Measurements from ENCODE around the gene SCNN1A. TPM values are rescaled to one million over a fixed set of nuclear protein-coding genes. Genes with fewer than 3 reads are reported as not detected.
A peak's percentile ranks its signal among the peaks of the same experiment; 100 is the strongest.
"Not testable (repeated sequence)": the region's sequence is repeated elsewhere in the genome, so short reads cannot be mapped to it uniquely, and the experiment has no call there.

Gene SCNN1A
- total and polyA plus RNA-seq, 5 donors from 2014 or later = 0.09 to 0.86 (median 0.23) TPM

GRCh38 chr12:6347367-6348338 lies 27.7 kb downstream of the SCNN1A start:
- no peaks in the 10 kb centered on the region for H3K36me3 ChIP-seq (ENCODE audit: control insufficient read depth, insufficient read depth, low read length)
- ATAC-seq (ENCODE audit: low read depth in 2 of 2) (no peak), DNase-seq (peak in 1 of 3 donors; percentile 53)
- Mint-ChIP-seq H3K4me3 (peak overlapping the region in 1 of 4 donors; percentile 33), H3K36me3 (no peaks in the 10 kb centered on the region), H3K27ac (peak overlapping the region in 1 of 3 donors; percentile 83), H3K9me3 (no peaks in the 10 kb centered on the region), H3K27me3 (peaks cover 4% of the 10 kb centered on the region), H3K4me1 (peaks cover 5 to 43% (median 21%) of the 10 kb centered on the region in 4 donors)
- H3K27me3 ChIP-seq (ENCODE audit: control insufficient read depth, insufficient read depth, low read length) = no peaks in the 10 kb centered on the region
- no peaks in the 10 kb centered on the region for H3K9me3 ChIP-seq (ENCODE audit: control insufficient read depth in 2 of 2, low read length in 2 of 2)
- H3K4me1 ChIP-seq (ENCODE audit: control insufficient read depth, insufficient read depth, low read length, poor library complexity, severe bottlenecking) = peaks cover 24% of the 10 kb centered on the region
- no peak overlapping the region for H3K27ac ChIP-seq (ENCODE audit: insufficient read depth, low read length, poor library complexity, severe bottlenecking)
- no peak overlapping the region for H3K4me3 ChIP-seq (ENCODE audit: low read depth, low read length)

- peak overlapping the region in 2 of 3 donors; percentile 43 to 83 for H3K27ac Mint-ChIP-seq
- H3K4me1 Mint-ChIP-seq = peaks cover 5 to 51% (median 28%) of the 10 kb centered on the region in 4 donors
- ATAC-seq (ENCODE audit: low read depth in 2 of 2) (no peak), DNase-seq (no peak)
- H3K9me3 Mint-ChIP-seq = no peaks in the 10 kb centered on the region
- peak overlapping the region in 1 of 4 donors; percentile 33 for H3K4me3 Mint-ChIP-seq
- Histone ChIP-seq H3K27me3 (ENCODE audit: control insufficient read depth, insufficient read depth, low read length) (no peaks in the 10 kb centered on the region), H3K4me1 (ENCODE audit: control insufficient read depth, insufficient read depth, low read length, poor library complexity, severe bottlenecking) (peaks cover 32% of the 10 kb centered on the region), H3K27ac (ENCODE audit: insufficient read depth, low read length, poor library complexity, severe bottlenecking) (no peak overlapping the region), H3K9me3 (ENCODE audit: control insufficient read depth in 2 of 2, low read length in 2 of 2) (no peaks in the 10 kb centered on the region), H3K4me3 (ENCODE audit: low read depth, low read length) (no peak overlapping the region), H3K36me3 (ENCODE audit: control insufficient read depth, insufficient read depth, low read length) (no peaks in the 10 kb centered on the region)
- H3K36me3 Mint-ChIP-seq = no peaks in the 10 kb centered on the region
- H3K27me3 Mint-ChIP-seq = no peaks in the 10 kb centered on the region
Measured at GRCh38 chr12:6346942-6347341, 28.4 kb downstream of the SCNN1A start.

- H3K27me3 ChIP-seq (ENCODE audit: control insufficient read depth, insufficient read depth, low read length) = no peaks in the 10 kb centered on the region
- no peak overlapping the region for H3K27ac ChIP-seq (ENCODE audit: insufficient read depth, low read length, poor library complexity, severe bottlenecking)
- DNase-seq (no peak), ATAC-seq (ENCODE audit: low read depth in 2 of 2) (no peak)
- no peak overlapping the region for H3K4me3 ChIP-seq (ENCODE audit: low read depth, low read length)
- H3K9me3 ChIP-seq (ENCODE audit: control insufficient read depth in 2 of 2, low read length in 2 of 2) = no peaks in the 10 kb centered on the region
- Mint-ChIP-seq H3K36me3 (no peaks in the 10 kb centered on the region), H3K27me3 (no peaks in the 10 kb centered on the region), H3K4me3 (peak overlapping the region in 1 of 4 donors; percentile 84), H3K4me1 (peaks cover 5 to 54% (median 29%) of the 10 kb centered on the region in 4 donors), H3K9me3 (no peaks in the 10 kb centered on the region), H3K27ac (peak overlapping the region; percentile 43 to 86 (median 83))
- peaks cover 32% of the 10 kb centered on the region for H3K4me1 ChIP-seq (ENCODE audit: control insufficient read depth, insufficient read depth, low read length, poor library complexity, severe bottlenecking)
- no peaks in the 10 kb centered on the region for H3K36me3 ChIP-seq (ENCODE audit: control insufficient read depth, insufficient read depth, low read length)
Measured at GRCh38 chr12:6346235-6346832, 29.0 kb downstream of the SCNN1A start.

- Histone ChIP-seq H3K36me3 (ENCODE audit: control insufficient read depth, insufficient read depth, low read length) (no peaks in the 10 kb centered on the region), H3K27ac (ENCODE audit: insufficient read depth, low read length, poor library complexity, severe bottlenecking) (no peak overlapping the region), H3K27me3 (ENCODE audit: control insufficient read depth, insufficient read depth, low read length) (no peaks in the 10 kb centered on the region), H3K9me3 (ENCODE audit: control insufficient read depth in 2 of 2, low read length in 2 of 2) (no peaks in the 10 kb centered on the region), H3K4me3 (ENCODE audit: low read depth, low read length) (no peak overlapping the region), H3K4me1 (ENCODE audit: control insufficient read depth, insufficient read depth, low read length, poor library complexity, severe bottlenecking) (peaks cover 32% of the 10 kb centered on the region)
- Mint-ChIP-seq H3K36me3 (no peaks in the 10 kb centered on the region), H3K4me3 (peak overlapping the region; percentile 21 to 84 (median 55)), H3K9me3 (no peaks in the 10 kb centered on the region), H3K4me1 (peaks cover 5 to 54% (median 28%) of the 10 kb centered on the region in 4 donors), H3K27ac (peak overlapping the region; percentile 38 to 86 (median 76)), H3K27me3 (no peaks in the 10 kb centered on the region)
- DNase-seq = peak in 1 of 3 donors; percentile 57
- ATAC-seq (ENCODE audit: low read depth in 2 of 2) = peak; percentile 49 to 61
Measured at GRCh38 chr12:6345319-6346091, 29.9 kb downstream of the SCNN1A start.

- not testable (repeated sequence) for H3K36me3 ChIP-seq (ENCODE audit: control insufficient read depth, insufficient read depth, low read length); H3K27ac Mint-ChIP-seq; DNase-seq; H3K9me3 ChIP-seq (ENCODE audit: control insufficient read depth in 2 of 2, low read length in 2 of 2); H3K4me3 Mint-ChIP-seq; H3K4me3 ChIP-seq (ENCODE audit: low read depth, low read length); H3K27me3 Mint-ChIP-seq; H3K36me3 Mint-ChIP-seq; ATAC-seq (ENCODE audit: low read depth in 2 of 2); H3K27ac ChIP-seq (ENCODE audit: insufficient read depth, low read length, poor library complexity, severe bottlenecking); H3K9me3 Mint-ChIP-seq; H3K27me3 ChIP-seq (ENCODE audit: control insufficient read depth, insufficient read depth, low read length)
- H3K4me1 ChIP-seq (ENCODE audit: control insufficient read depth, insufficient read depth, low read length, poor library complexity, severe bottlenecking) = peaks cover 44% of the 10 kb centered on the region
- H3K4me1 Mint-ChIP-seq = peaks cover 5 to 54% (median 28%) of the 10 kb centered on the region in 4 donors
Measured at GRCh38 chr12:6344101-6344660, 31.2 kb downstream of the SCNN1A start.

GRCh38 chr12:6343518-6343917 lies 31.8 kb downstream of the SCNN1A start:
- H3K9me3 Mint-ChIP-seq = no peaks in the 10 kb centered on the region
- peaks cover 51% of the 10 kb centered on the region for H3K4me1 ChIP-seq (ENCODE audit: control insufficient read depth, insufficient read depth, low read length, poor library complexity, severe bottlenecking)
- H3K4me1 Mint-ChIP-seq = peaks cover 5 to 53% (median 28%) of the 10 kb centered on the region in 4 donors

More at GRCh38 chr12:6343518-6343917, 31.8 kb downstream of the SCNN1A start:
- Histone ChIP-seq H3K9me3 (ENCODE audit: control insufficient read depth in 2 of 2, low read length in 2 of 2) (no peaks in the 10 kb centered on the region), H3K27ac (ENCODE audit: insufficient read depth, low read length, poor library complexity, severe bottlenecking) (no peak overlapping the region), H3K4me3 (ENCODE audit: low read depth, low read length) (no peak overlapping the region), H3K36me3 (ENCODE audit: control insufficient read depth, insufficient read depth, low read length) (no peaks in the 10 kb centered on the region), H3K27me3 (ENCODE audit: control insufficient read depth, insufficient read depth, low read length) (no peaks in the 10 kb centered on the region)
- Mint-ChIP-seq H3K27me3 (no peaks in the 10 kb centered on the region), H3K36me3 (no peaks in the 10 kb centered on the region), H3K4me3 (no peak overlapping the region), H3K27ac (no peak overlapping the region)
- ATAC-seq (ENCODE audit: low read depth in 2 of 2) (no peak), DNase-seq (no peak)

Measured in CD4-positive, CD25-positive, alpha-beta regulatory T cell (primary cell).